MCF 10A (cell line): Measurements from ENCODE around the gene MAPRE2. TPM values are rescaled to one million over a fixed set of nuclear protein-coding genes. Genes with fewer than 3 reads are reported as not detected.

Source experiments
- BruUV-seq: library from RNA; stranded (reverse); fragments of 400-500 nt; replicated peaks from 2 replicates; lab custom pipeline; 2021; lab: Mats Ljungman, UMichigan
- CTCF ChIA-PET: fragments of 300-600 bp; sonication (Branson Sonifier 250); formaldehyde crosslinking; extraction: SDS; loops from one replicate; lab custom pipeline; 2021; ENCODE audit warnings: antibody characterized with exemption, inconsistent platforms; lab: Yijun Ruan, JAX
- POLR2A ChIA-PET: fragments of 300-600, 350-650 bp; sonication (Branson Sonifier 250); formaldehyde crosslinking; extraction: SDS; loops from one replicate; lab custom pipeline; 2020; ENCODE audit warnings: antibody characterized with exemption, inconsistent platforms; lab: Yijun Ruan, JAX
- DNase-seq: peaks from one replicate; pipeline ENCODE4 v3.0.0-alpha.2; 2018; ENCODE audit not compliant: unreplicated experiment
- H3K27ac Mint-ChIP-seq: one replicate; pipeline ENCODE4 v1.8.0; 2022; ENCODE audit warnings: mild to moderate bottlenecking, low read depth, mixed read lengths; ENCODE audit not compliant: unreplicated experiment
- H3K27me3 Mint-ChIP-seq: one replicate; pipeline ENCODE4 v1.8.0; 2022; ENCODE audit warnings: mixed read lengths; ENCODE audit not compliant: insufficient read depth, unreplicated experiment
- H3K36me3 Mint-ChIP-seq: one replicate; pipeline ENCODE4 v1.8.0; 2022; ENCODE audit warnings: mild to moderate bottlenecking, moderate library complexity, mixed read lengths; ENCODE audit not compliant: insufficient read depth, unreplicated experiment
- H3K4me1 Mint-ChIP-seq: one replicate; pipeline ENCODE4 v1.8.0; 2022; ENCODE audit warnings: mixed read lengths; ENCODE audit not compliant: insufficient read depth, unreplicated experiment
- H3K4me3 Mint-ChIP-seq: one replicate; pipeline ENCODE4 v1.8.0; 2022; ENCODE audit warnings: mild to moderate bottlenecking, moderate library complexity, mixed read lengths; ENCODE audit not compliant: unreplicated experiment
- H3K9me3 Mint-ChIP-seq: one replicate; pipeline ENCODE4 v1.8.0; 2022; ENCODE audit warnings: mixed read lengths; ENCODE audit not compliant: unreplicated experiment
- CTCF ChIP-seq: fragments of 200-600 bp; IDR thresholded peaks from one replicate; pipeline ENCODE4 v1.8.0; 2022; ENCODE audit warnings: antibody characterized with exemption, mild to moderate bottlenecking; ENCODE audit not compliant: unreplicated experiment
- intact Hi-C: fragments of 100-400 bp; cut with micrococcal nuclease; formaldehyde crosslinking; loops from 2 replicates; pipeline ENCODE4 v1.14.1; 2022
- total RNA-seq: library from RNA; stranded (reverse); gene quantifications from 2 replicates; pipeline ENCODE4 v1.2.3, GENCODE V29; 2022

The MAPRE2 gene
- total RNA-seq, 1 experiment from 2014 or later = 7.7 TPM

- Mint-ChIP-seq H3K4me3 (no peak overlapping the region), H3K27ac (no peak overlapping the region), H3K36me3 (no peaks in the 10 kb centered on the region), H3K27me3 (no peaks in the 10 kb centered on the region), H3K4me1 (no peaks in the 10 kb centered on the region), H3K9me3 (no peaks in the 10 kb centered on the region)
- no peak for DNase-seq
- BruUV-seq = no TSS peak
- ChIA-PET CTCF (interaction anchor here (0.6 to 1.4 kb wide), 5 partner anchors 11 to 272 kb away, joined by 3 read pairs; no protein-coding TSS in a partner anchor), POLR2A (no interaction called here)
- TF ChIP-seq CTCF = no peak
- intact Hi-C loops = no loop called here
Measured at GRCh38 chr18:35138773-35139172, 97.6 kb downstream of the MAPRE2 start.

- DNase-seq = no peak
- Mint-ChIP-seq H3K36me3 (no peaks in the 10 kb centered on the region), H3K27me3 (no peaks in the 10 kb centered on the region), H3K27ac (no peak overlapping the region), H3K4me3 (no peak overlapping the region), H3K9me3 (no peaks in the 10 kb centered on the region), H3K4me1 (no peaks in the 10 kb centered on the region)
- intact Hi-C loops = no loop called here
- CTCF ChIA-PET = interaction anchor here (0.6 to 1.5 kb wide), 3 partner anchors 12 to 273 kb away, joined by 3 to 6 read pairs (median 4); no protein-coding TSS in a partner anchor
- no TSS peak for BruUV-seq
- POLR2A ChIA-PET = no interaction called here
- TF ChIP-seq CTCF = no peak
Measured at GRCh38 chr18:35139517-35139916, 98.3 kb downstream of the MAPRE2 start.

GRCh38 chr18:35141077-35141476, 99.9 kb downstream of the MAPRE2 start:
- TSS peak; percentile 19 for BruUV-seq
- intact Hi-C loops = loop anchor here (5.0 kb wide), 1 partner anchor 259 kb away; no protein-coding TSS in a partner anchor
- Mint-ChIP-seq H3K36me3 (no peaks in the 10 kb centered on the region), H3K27ac (no peak overlapping the region), H3K4me3 (no peak overlapping the region), H3K27me3 (no peaks in the 10 kb centered on the region), H3K9me3 (no peaks in the 10 kb centered on the region), H3K4me1 (no peaks in the 10 kb centered on the region)
- CTCF ChIA-PET = interaction anchor here (0.6 to 5.3 kb wide), 9 partner anchors 11 to 276 kb away, joined by 3 to 90 read pairs (median 4); no protein-coding TSS in a partner anchor
- no peak for DNase-seq
- TF ChIP-seq CTCF = no peak
- POLR2A ChIA-PET = no interaction called here

- POLR2A ChIA-PET = interaction anchor here (0.6 to 1.0 kb wide), 3 partner anchors 9 to 334 kb away, joined by 3 to 4 read pairs (median 3); no protein-coding TSS in a partner anchor
Measured at GRCh38 chr18:35141567-35142274, 100.5 kb downstream of the MAPRE2 start.

More at GRCh38 chr18:35141567-35142274, 100.5 kb downstream of the MAPRE2 start:
- CTCF ChIA-PET = interaction anchor here (0.5 to 5.3 kb wide), 17 partner anchors 16 to 418 kb away, joined by 3 to 90 read pairs (median 4); no protein-coding TSS in a partner anchor
- no TSS peak for BruUV-seq
- no peaks in the 10 kb centered on the region for H3K27me3 Mint-ChIP-seq
- H3K4me1 Mint-ChIP-seq = no peaks in the 10 kb centered on the region
- intact Hi-C loops = loop anchor here (2.0 to 5.0 kb wide), 2 partner anchors 259 to 275 kb away; no protein-coding TSS in a partner anchor
- H3K4me3 Mint-ChIP-seq = no peak overlapping the region
- DNase-seq = no peak
- no peaks in the 10 kb centered on the region for H3K9me3 Mint-ChIP-seq
- no peak for TF ChIP-seq CTCF
- no peaks in the 10 kb centered on the region for H3K36me3 Mint-ChIP-seq
- H3K27ac Mint-ChIP-seq = no peak overlapping the region
